Measurements from ENCODE around the gene DCAF10.
"Not testable (repeated sequence)": the region's sequence is repeated elsewhere in the genome, so short reads cannot be mapped to it uniquely, and the experiment has no call there.

Gene DCAF10

DNA sequence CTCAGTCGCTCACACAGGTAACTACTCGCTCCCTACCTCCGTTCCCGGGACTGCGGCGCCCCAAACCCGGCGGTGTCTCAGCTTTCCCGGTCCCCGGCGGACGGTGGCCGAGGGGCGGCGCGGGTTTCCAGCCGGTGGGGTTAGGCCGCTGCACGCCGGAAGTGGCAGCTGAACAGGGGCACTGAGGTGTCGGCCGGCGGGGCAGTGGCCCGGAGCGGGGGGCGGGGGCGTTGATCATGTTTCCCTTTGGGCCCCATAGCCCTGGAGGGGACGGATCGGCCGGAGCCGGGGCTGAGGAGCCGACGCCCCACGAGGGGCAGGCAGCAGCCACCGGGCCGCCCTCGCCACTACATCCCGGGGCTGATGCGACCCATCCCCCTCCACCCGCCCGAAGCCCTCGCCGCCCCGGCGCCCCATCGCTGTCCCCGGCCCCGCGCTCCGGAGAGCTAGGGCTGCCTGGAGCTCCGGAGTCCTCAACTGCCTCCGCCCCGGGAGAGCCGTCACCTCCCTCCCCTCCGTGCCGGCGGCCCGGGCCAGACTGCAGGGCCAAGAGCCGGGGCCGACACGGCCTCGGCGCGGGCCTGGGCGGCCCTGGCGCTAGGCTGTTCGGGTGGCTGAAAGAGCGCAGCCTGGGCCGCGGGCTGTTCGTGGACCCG lies at the start of gene DCAF10:
DCAF10 (plus strand) TSS at position 167 of the 656 bp plus-strand sequence; CDS start at position 237, 70 bp downstream.
- peak in 55 of 56 donors; percentile 8 to 90 (median 75) for DNase-seq

GRCh38 chr9:37751186-37751585 lies 49.4 kb upstream of the DCAF10 start:
- no peak for DNase-seq

GRCh38 chr9:37751704-37752103 lies 48.9 kb upstream of the DCAF10 start:
- not testable (repeated sequence) for DNase-seq

- not testable (repeated sequence) for DNase-seq
Measured at GRCh38 chr9:37752112-37752511, 48.5 kb upstream of the DCAF10 start.

DNA sequence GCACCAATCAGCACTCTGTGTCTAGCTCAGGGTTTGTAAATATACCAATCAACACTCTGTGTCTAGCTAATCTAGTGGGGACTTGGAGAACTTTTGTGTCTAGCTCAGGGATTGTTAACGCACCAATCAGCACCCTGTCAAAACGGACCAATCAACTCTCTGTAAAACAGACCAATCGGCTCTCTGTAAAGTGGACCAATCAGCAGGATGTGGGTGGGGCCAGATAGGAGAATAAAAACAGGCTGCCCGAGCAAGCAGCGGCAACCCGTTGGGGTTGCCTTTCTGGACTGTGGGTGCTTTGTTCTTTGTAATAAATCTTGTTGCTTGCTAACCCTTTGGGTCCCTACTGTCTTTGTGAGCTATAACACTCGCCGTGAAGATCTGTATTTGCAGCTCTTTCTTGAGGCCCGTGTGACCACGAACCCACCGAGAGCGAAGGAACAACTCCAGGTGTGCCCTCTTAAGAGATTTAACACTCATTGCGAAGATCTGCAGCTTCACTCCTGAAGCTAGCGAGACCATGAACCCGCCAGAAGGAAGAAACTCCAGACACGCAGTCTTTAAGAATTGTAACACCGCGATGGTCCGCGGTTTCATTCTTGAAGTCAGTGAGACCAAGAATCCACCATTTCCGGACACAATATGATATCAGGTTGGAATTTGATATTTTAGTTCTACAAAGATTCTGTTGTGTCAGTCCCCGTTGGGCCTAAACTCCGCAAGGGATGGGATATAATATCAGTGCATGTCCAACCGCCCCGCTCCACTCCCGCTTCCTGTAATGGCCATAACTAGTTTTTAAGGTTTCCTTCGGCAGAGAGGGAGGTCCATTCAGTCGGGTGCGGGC lies 47.7 kb upstream of the DCAF10 start:
- DNase-seq: no peak

GRCh38 chr9:37753489-37754190 lies 47.0 kb upstream of the DCAF10 start, which contains the start of gene TRMT10B:
TRMT10B (plus strand) TSS chr9:37753805; CDS start chr9:37761932, 8,127 bp downstream.
- peak in 50 of 56 donors; percentile 14 to 81 (median 56) for DNase-seq

- no peak for DNase-seq
Measured at GRCh38 chr9:37758747-37759146, 41.9 kb upstream of the DCAF10 start.

- no peak for DNase-seq
Measured at GRCh38 chr9:37760416-37761161, 40.0 kb upstream of the DCAF10 start.

- no peak for DNase-seq
Measured at GRCh38 chr9:37761511-37761910, 39.1 kb upstream of the DCAF10 start.

GRCh38 chr9:37765263-37765662 lies 35.3 kb upstream of the DCAF10 start:
- not testable (repeated sequence) for DNase-seq

GRCh38 chr9:37769306-37769705 lies 31.3 kb upstream of the DCAF10 start:
- no peak for DNase-seq

- DNase-seq: no peak
Measured at GRCh38 chr9:37769995-37770394, 30.6 kb upstream of the DCAF10 start.

- no peak for DNase-seq
Measured at GRCh38 chr9:37775216-37775919, 25.2 kb upstream of the DCAF10 start.

- no peak for DNase-seq
Measured at GRCh38 chr9:37776328-37776727, 24.3 kb upstream of the DCAF10 start.

DNA sequence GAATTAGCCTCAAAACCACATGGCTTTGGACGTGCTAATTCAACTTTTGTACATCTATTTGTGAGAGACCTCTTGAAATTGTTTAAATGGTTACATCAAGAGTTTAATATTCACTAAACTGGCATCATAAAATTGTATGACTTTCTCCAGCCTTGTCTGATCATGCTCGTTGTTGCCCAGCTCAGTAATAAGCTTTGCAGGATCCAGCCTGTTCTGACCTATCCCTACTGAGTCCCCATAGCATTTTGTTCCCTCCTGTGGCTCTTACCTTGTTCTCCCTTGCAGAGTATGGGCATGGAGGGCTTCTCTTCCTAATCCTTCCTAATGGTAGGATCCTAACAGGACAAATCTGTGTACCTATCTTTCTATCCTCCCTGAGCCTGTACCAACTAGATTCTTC lies 22.1 kb upstream of the DCAF10 start:
- DNase-seq: no peak

DNA sequence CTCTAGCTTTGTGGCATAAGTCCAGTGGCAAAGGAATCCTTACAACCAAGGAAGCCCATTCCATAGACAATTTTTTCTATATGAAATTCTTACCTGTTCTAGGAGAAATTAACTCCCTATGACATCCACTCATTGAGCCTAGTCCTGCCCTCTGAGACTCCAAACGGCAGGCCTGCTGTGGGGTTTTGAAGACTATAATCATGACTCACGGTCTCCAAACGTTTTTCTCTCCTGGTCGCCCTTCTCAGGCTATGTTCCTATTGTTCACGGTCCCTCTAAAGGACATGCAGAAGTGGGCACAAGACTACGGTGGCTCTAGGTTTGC lies 16.3 kb upstream of the DCAF10 start:
- no peak for DNase-seq

DNA sequence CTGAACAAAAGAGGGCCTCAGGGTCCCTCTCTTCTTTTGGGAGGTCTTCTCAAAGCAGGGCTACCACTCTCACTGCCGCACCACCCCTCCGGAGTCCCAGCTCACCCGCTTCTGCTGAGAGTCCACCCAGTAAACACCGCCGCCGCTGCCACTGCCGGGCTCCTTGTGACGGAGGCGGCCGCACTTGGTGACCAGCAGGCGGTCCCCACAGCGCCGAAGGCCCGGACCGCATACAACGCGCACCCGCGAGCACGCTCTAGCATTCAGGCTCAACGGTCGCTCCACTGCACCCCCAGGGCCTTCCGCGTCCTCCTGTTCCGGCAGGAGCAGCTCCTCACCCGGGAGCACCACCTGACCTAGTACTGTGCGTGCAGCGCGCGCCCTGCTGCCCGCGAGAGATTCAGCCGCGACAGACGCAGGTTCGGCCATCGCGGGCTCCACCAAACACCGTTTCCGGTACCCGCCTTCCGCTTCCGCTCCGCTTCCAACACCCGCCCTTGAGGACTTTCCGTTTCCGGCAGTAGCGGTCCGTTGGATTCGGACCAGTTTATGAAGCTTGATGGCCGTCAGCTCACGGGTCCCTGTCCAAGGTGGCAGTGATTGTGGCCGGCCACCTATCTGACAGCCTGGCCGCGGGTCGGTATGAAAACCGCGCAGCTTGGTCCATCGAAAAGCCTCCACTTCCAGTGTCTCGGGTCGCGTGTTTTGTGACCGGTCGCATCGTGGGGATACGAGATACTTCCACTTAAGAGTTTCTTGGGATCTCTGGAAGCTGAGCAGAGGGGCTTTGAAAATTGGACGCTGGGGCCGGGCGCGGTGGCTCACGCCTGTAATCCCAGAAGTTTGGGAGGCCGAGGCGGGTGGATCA lies 15.7 kb upstream of the DCAF10 start, which contains the start of gene EXOSC3:
EXOSC3 (minus strand) TSS at position 449 of the 868 bp plus-strand sequence; CDS start at position 429, 20 bp downstream.
- peak; percentile 34 to 93 (median 82) for DNase-seq

- DNase-seq: no peak
Measured at GRCh38 chr9:37787059-37787458, 13.5 kb upstream of the DCAF10 start.

DNA sequence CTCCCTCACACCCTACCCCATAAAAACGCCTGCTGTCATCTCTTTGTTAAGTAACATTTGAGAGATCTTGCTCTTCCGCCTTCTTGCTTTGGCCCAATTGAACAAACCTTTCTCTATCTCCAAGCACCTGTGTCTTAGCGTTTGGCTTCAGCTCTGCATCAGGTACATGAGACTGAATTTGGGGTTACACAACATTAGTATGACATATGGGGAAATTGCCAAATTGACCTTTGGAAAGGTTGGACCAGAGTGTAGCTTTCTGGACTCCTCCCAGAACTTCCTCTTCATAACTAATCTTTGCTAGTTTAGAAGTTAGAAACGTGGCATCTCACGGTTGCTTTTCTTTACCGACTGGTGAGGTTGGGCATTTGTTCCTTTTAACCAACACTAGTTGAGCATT lies 12.3 kb upstream of the DCAF10 start:
- no peak for DNase-seq
